ENCODE measurements around the gene VARS2. TPM values are rescaled to one million over a fixed set of nuclear protein-coding genes. Genes with fewer than 3 reads are reported as not detected.

The VARS2 gene
- total and polyA plus RNA-seq, 2 donors from 2014 or later, result 30.4 to 34.5 TPM

- Histone ChIP-seq H3K27ac (ENCODE audit: low read depth in 2 of 2, low read length in 2 of 2) (no peak overlapping the region), H3K36me3 (ENCODE audit: control insufficient read depth in 2 of 3, insufficient read depth in 3 of 3, low read length in 3 of 3) (no peaks in the 10 kb centered on the region), H3K27me3 (ENCODE audit: control insufficient read depth, insufficient read depth, low read length) (no peaks in the 10 kb centered on the region), H3K9me3 (ENCODE audit: control insufficient read depth in 2 of 3, insufficient read depth in 1 of 3, low read length in 3 of 3) (no peaks in the 10 kb centered on the region), H3K4me1 (ENCODE audit: control insufficient read depth in 2 of 3, insufficient read depth in 2 of 3, low read depth in 1 of 3, low read length in 3 of 3) (peaks cover 0 to 8% (median 3%) of the 10 kb centered on the region in 3 donors), H3K4me3 (ENCODE audit: low read length in 3 of 3) (no peak overlapping the region), H3K9ac (ENCODE audit: low read length in 3 of 3) (no peak overlapping the region)
- no peak for DNase-seq
- intact Hi-C loops (cut with DNase I), result no loop called here
- TF ChIP-seq CTCF (IDR thresholded peaks at IDR 0.05; ENCODE audit: borderline replicate concordance, extremely low read depth, insufficient read depth), result no peak
- FAIRE-seq, result no peak
Observed at GRCh38 chr6:30937265-30937664, 23.2 kb downstream of the VARS2 start.

- no peak overlapping the region for H3K27ac ChIP-seq (ENCODE audit: low read depth in 2 of 2, low read length in 2 of 2)
- intact Hi-C loops (cut with DNase I), result no loop called here
- H3K4me1 ChIP-seq (ENCODE audit: control insufficient read depth in 2 of 3, insufficient read depth in 2 of 3, low read depth in 1 of 3, low read length in 3 of 3), result no peaks in the 10 kb centered on the region
- no peaks in the 10 kb centered on the region for H3K27me3 ChIP-seq (ENCODE audit: control insufficient read depth, insufficient read depth, low read length)
- FAIRE-seq, result no peak
- DNase-seq, result no peak
- no peak for TF ChIP-seq CTCF (IDR thresholded peaks at IDR 0.05; ENCODE audit: borderline replicate concordance, extremely low read depth, insufficient read depth)
- no peaks in the 10 kb centered on the region for H3K36me3 ChIP-seq (ENCODE audit: control insufficient read depth in 2 of 3, insufficient read depth in 3 of 3, low read length in 3 of 3)
- no peak overlapping the region for H3K9ac ChIP-seq (ENCODE audit: low read length in 3 of 3)
- no peak overlapping the region for H3K4me3 ChIP-seq (ENCODE audit: low read length in 3 of 3)
- no peaks in the 10 kb centered on the region for H3K9me3 ChIP-seq (ENCODE audit: control insufficient read depth in 2 of 3, insufficient read depth in 1 of 3, low read length in 3 of 3)
Observed at GRCh38 chr6:30938730-30939129, 24.7 kb downstream of the VARS2 start.

- no peak for FAIRE-seq
- TF ChIP-seq CTCF (IDR thresholded peaks at IDR 0.05; ENCODE audit: borderline replicate concordance, extremely low read depth, insufficient read depth), result no peak
- H3K9me3 ChIP-seq (ENCODE audit: control insufficient read depth in 2 of 3, insufficient read depth in 1 of 3, low read length in 3 of 3), result no peaks in the 10 kb centered on the region
- no peak for DNase-seq
- H3K27me3 ChIP-seq (ENCODE audit: control insufficient read depth, insufficient read depth, low read length), result no peaks in the 10 kb centered on the region
- intact Hi-C loops (cut with DNase I), result no loop called here
- no peak overlapping the region for H3K27ac ChIP-seq (ENCODE audit: low read depth in 2 of 2, low read length in 2 of 2)
- H3K4me1 ChIP-seq (ENCODE audit: control insufficient read depth in 2 of 3, insufficient read depth in 2 of 3, low read depth in 1 of 3, low read length in 3 of 3), result no peaks in the 10 kb centered on the region
- no peak overlapping the region for H3K4me3 ChIP-seq (ENCODE audit: low read length in 3 of 3)
- no peaks in the 10 kb centered on the region for H3K36me3 ChIP-seq (ENCODE audit: control insufficient read depth in 2 of 3, insufficient read depth in 3 of 3, low read length in 3 of 3)
- H3K9ac ChIP-seq (ENCODE audit: low read length in 3 of 3), result no peak overlapping the region
Observed at GRCh38 chr6:30939473-30939872, 25.4 kb downstream of the VARS2 start.

GRCh38 chr6:30940361-30940986, 26.4 kb downstream of the VARS2 start, which contains the start of gene MUCL3:
MUCL3 (plus strand) TSS chr6:30940973; CDS start chr6:30941000, 27 bp downstream.
- Histone ChIP-seq H3K36me3 (ENCODE audit: control insufficient read depth in 2 of 3, insufficient read depth in 3 of 3, low read length in 3 of 3) (no peaks in the 10 kb centered on the region), H3K27me3 (ENCODE audit: control insufficient read depth, insufficient read depth, low read length) (no peaks in the 10 kb centered on the region), H3K4me1 (ENCODE audit: control insufficient read depth in 2 of 3, insufficient read depth in 2 of 3, low read depth in 1 of 3, low read length in 3 of 3) (no peaks in the 10 kb centered on the region), H3K9ac (ENCODE audit: low read length in 3 of 3) (no peak within 1 kb of the TSS), H3K27ac (ENCODE audit: low read depth in 2 of 2, low read length in 2 of 2) (no peak within 1 kb of the TSS), H3K4me3 (ENCODE audit: low read length in 3 of 3) (no peak within 1 kb of the TSS), H3K9me3 (ENCODE audit: control insufficient read depth in 2 of 3, insufficient read depth in 1 of 3, low read length in 3 of 3) (no peaks in the 10 kb centered on the region)
- no peak for DNase-seq
- TF ChIP-seq CTCF (IDR thresholded peaks at IDR 0.05; ENCODE audit: borderline replicate concordance, extremely low read depth, insufficient read depth), result no peak
- FAIRE-seq, result no peak
- intact Hi-C loops (cut with DNase I), result no loop called here

All from kidney (tissue), 14 donors.